K562 (cell line): ENCODE measurements around the gene PON1. TPM values are rescaled to one million over a fixed set of nuclear protein-coding genes. Genes with fewer than 3 reads are reported as not detected.

Experiments used
- BDP1 ChIP-seq: IDR thresholded peaks from 3 replicates; pipeline ENCODE4 v1.6.1; 2011; ENCODE audit not compliant: insufficient read length, insufficient read depth
- KHSRP ChIP-seq: fragments of 450-650 bp; IDR thresholded peaks from 2 replicates; pipeline ENCODE4 v1.6.1; 2017
- LCOR ChIP-seq: sonication (generic); formaldehyde crosslinking; IDR thresholded peaks from 2 replicates; pipeline ENCODE4 v1.8.0; 2022; ENCODE audit warnings: mild to moderate bottlenecking, missing genetic modification reagents
- ZBTB11 ChIP-seq, 3 experiments: fragments of 200-800 bp in 1 of 3; fragments of 250-450 bp in 1 of 3; fragments of 450-650 bp in 1 of 3; sonication (Bioruptor Pico) in 1 of 3; sonication (Bioruptor generic) in 1 of 3; formaldehyde crosslinking in 1 of 3; IDR thresholded peaks; 2 replicates each; pipeline versions ENCODE4 v1.6.1 to v1.8.0; 2016 to 2022; ENCODE audit warnings: mild to moderate bottlenecking in 2 of 3, missing genetic modification characterization in 2 of 3, missing compliant biosample characterization in 1 of 3, moderate library complexity in 1 of 3
- ZHX1 ChIP-seq: fragments of 150-350 bp; conservative IDR thresholded peaks from 2 replicates; pipeline ENCODE4 v1.6.1; 2014; ENCODE audit warnings: low read length
- ZNF407 ChIP-seq: fragments of 450-650 bp; IDR thresholded peaks from 2 replicates; pipeline ENCODE4 v1.6.1; 2016; ENCODE audit warnings: low read depth
- polyA plus RNA-seq, 8 experiments: library from polyadenylated mRNA; depleted of rRNA in 4 of 8; stranded (reverse) in 5 of 8; unstranded in 3 of 8; fragments of >200 nt; fragmentation: Nextera tagmentation in 2 of 8; fragmentation: Illumina TruSeq in 1 of 8; extraction: Ambion mirVana in 2 of 8; extraction: Trizol in 1 of 8; gene quantifications; 2 replicates each; pipeline versions ENCODE4 v1.2.1 to v1.2.3, GENCODE V29; 2011 to 2014; ENCODE audit warnings: inconsistent platforms in 1 of 8, missing spikeins in 1 of 8
- total RNA-seq, 7 experiments: library from RNA; depleted of rRNA in 6 of 7; stranded (reverse); fragments of >200 nt in 6 of 7; fragmentation: Illumina TruSeq in 2 of 7; extraction: Trizol in 2 of 7; gene quantifications; 2 replicates each; pipeline versions ENCODE4 v1.2.1 to v1.2.3, GENCODE V29; 2011 to 2021; ENCODE audit warnings: low replicate concordance in 1 of 7

PON1 gene
- total and polyA plus RNA-seq, 9 of the 15 experiments (the other 6 are each of a cell fraction or from before 2014, with no cell fraction given), result not detected

- TF ChIP-seq ZNF407 (no peak), KHSRP (no peak), LCOR (CRISPR knock-in tag) (no peak), BDP1 (no peak), ZHX1 (no peak), ZBTB11 (CRISPR knock-in tag; IDR thresholded peaks at IDR 0.05) (no peak)
Observed at GRCh38 chr7:95365151-95365550, 40.8 kb upstream of the PON1 start (continued).
